PC-9 (cell line): ENCODE data around the gene SCN1B.

Source experiments
- CTCF ChIP-seq: fragments of 200-600 bp; sonication (generic); conservative IDR thresholded peaks from 2 replicates; pipeline ENCODE4 v1.6.1; 2017; ENCODE audit warnings: mixed run types, antibody characterized with exemption, mild to moderate bottlenecking, moderate library complexity
- EZH2 ChIP-seq: fragments of 200-600 bp; sonication (generic); IDR thresholded peaks from 2 replicates; pipeline ENCODE4 v1.8.0; 2017; ENCODE audit warnings: antibody characterized with exemption, low read depth

DNA sequence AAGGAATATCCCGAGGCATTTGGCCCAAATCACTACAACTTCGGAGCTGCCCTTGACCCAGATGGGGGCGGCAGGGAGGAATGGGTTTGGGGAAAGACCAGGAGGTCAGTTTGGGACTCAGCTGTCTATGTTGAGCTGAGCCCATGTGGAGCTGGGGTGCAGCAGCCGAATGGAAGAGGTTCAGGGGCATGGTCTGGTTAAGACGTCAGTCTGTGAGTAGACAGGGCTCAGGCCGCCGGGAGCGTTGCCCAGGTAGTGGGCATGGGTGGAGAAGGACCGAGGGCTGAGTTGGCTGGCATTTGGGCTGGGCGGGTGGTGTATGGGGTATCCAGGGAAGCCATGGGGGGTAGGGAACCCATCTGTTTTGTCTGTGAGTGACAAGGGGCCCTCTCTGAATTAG is 9.3 kb upstream of the SCN1B start:
- TF ChIP-seq CTCF (no peak), EZH2 (no peak)
